GM12891 (cell line): ENCODE measurements around the gene NOVA1.

ENCODE experiments used
- POLR2A ChIP-seq: IDR thresholded peaks from 2 replicates; pipeline ENCODE4 v1.6.1; 2011; ENCODE audit warnings: low read depth, low read length, control low read depth
- POLR2AphosphoS5 ChIP-seq: IDR thresholded peaks from 2 replicates; pipeline ENCODE4 v1.6.1; 2011; ENCODE audit warnings: low read depth, low read length, control low read depth
- SPI1 ChIP-seq: IDR thresholded peaks from 2 replicates; pipeline ENCODE4 v1.6.1; 2011; ENCODE audit warnings: low read depth, low read length, control low read depth
- TAF1 ChIP-seq: IDR thresholded peaks from 2 replicates; pipeline ENCODE4 v1.6.1; 2011; ENCODE audit warnings: low read depth, low read length, control low read depth

GRCh38 chr14:26398616-26399015, 199.2 kb downstream of the NOVA1 start:
- TF ChIP-seq TAF1, result no peak
- no peak for TF ChIP-seq POLR2AphosphoS5
- no peak for TF ChIP-seq POLR2A
- no peak for TF ChIP-seq SPI1
